KBM-7 (cell line): ENCODE measurements around the gene SLC26A4.
"Not testable (repeated sequence)": the region's sequence is repeated elsewhere in the genome, so short reads cannot be mapped to it uniquely, and the experiment has no call there.

Source experiments
- DNase-seq: peaks from one replicate; pipeline ENCODE4 v3.0.0-alpha.2; 2015
- in situ Hi-C: fragments of 300-500 bp; cut with MboI; formaldehyde crosslinking; loops from 2 replicates; pipeline ENCODE4 v1.14.3; 2020; ENCODE audit warnings: low sequenced_read_pairs, low pct_unique_long_range_greater_than_20kb, mixed read lengths

The SLC26A4 gene

GRCh38 chr7:107660381-107661080 is at the start of gene SLC26A4:
Gene SLC26A4 (plus strand): TSS chr7:107660828. CDS start chr7:107661642, 814 bp downstream.
- in situ Hi-C loops: no loop called here
- DNase-seq: peak; percentile 18

DNA sequence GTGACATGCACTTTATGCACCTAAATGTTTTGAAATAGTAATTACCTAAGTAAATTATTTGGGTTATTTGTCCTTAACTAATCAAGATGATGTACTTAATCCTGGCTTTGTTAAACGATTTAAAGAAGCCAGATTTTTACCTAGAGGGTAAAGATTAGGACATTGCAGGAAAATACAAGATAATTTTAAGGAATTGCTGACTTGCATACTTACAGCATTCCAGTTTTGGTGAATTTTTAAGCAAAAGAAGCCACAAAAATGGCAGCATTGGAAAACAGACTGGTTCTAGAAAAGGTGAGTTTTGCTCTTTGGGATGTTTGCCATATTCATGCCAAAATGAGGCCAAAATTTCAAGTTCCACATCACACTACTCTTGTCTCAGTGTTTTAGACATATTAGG is 47.2 kb upstream of the SLC26A4 start:
- in situ Hi-C loops: no loop called here
- no peak for DNase-seq

DNA sequence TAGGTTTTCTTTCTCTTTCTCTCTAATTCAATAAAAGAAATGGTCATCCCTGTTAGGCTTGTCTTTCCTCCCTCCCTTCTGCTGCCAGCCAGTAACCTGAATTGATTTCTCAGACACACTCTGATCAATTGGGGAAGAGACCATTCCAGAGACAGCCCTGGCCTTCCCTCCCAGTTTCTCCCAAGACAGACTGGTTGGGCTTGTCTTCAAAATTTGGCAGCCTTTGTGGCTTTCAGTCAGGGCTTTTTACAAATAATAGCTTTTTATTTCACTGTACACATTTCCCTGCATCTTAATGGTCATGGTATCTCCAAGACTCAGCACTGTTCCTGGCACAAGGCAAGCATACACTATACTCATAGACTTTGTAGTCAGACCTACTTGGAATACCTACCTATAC is 46.7 kb upstream of the SLC26A4 start:
- in situ Hi-C loops: no loop called here
- no peak for DNase-seq

- in situ Hi-C loops: no loop called here
- no peak for DNase-seq
These were observed 46.2 kb upstream of the SLC26A4 start for GRCh38 chr7:107614425-107614824.

DNA sequence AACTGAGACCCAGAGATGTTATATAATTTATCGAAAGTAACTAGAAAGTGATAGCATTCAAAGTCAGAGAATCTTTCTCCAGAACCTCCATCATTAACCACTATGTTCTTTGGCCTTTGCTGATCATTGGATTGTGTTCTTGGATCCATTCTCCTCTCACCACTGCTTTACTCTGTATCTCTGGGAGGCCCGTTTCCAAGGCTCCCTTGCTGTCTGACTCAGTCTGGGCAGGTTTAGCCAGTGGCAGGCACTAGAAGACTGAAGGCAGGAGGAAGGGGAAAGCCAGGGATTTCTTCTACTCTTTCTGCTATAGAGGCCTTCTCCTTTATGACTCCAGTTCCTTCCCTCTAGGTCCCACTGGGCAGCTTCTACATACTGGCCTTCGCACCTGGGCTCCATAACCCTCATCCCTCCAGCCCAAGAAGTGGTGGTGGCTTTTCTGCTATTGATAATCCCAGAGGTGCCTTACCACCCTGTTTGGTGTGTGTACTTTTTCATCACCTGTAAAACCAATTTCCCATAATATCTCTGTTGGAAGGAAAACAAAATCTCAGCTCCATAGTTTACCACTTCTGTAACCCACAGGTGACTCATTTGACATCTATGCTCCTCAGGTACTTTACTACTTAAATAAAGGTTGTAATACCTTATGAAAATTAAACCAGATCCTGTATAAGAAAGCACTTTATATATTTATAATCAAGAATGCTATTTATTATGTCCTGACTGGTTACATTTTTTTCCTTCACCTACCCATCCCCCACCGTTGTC is 44.5 kb upstream of the SLC26A4 start:
- in situ Hi-C loops: no loop called here
- no peak for DNase-seq

GRCh38 chr7:107622429-107622828 is 38.2 kb upstream of the SLC26A4 start:
- peak; percentile 43 for DNase-seq
- in situ Hi-C loops: no loop called here

GRCh38 chr7:107622894-107623293 is 37.7 kb upstream of the SLC26A4 start:
- DNase-seq: no peak
- in situ Hi-C loops: no loop called here

DNA sequence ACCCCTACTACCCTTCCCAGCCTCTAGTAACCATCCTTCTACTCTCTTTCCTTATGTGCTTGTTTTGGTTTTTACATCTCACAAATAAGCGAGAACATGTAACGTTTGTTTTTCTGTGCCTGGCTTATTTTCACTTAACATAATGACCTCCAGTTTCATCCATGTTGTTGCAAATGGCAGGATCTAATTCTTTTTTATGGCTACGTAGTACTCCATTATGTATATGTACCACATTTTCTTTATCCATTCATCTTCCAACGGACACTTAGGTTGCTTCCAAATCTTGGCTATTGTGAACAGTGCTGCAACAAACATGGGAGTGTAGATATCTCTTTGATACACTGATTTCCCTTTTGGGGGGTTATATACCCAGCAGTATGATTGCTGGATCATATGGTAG is 33.6 kb upstream of the SLC26A4 start:
- DNase-seq: no peak
- in situ Hi-C loops: no loop called here

DNA sequence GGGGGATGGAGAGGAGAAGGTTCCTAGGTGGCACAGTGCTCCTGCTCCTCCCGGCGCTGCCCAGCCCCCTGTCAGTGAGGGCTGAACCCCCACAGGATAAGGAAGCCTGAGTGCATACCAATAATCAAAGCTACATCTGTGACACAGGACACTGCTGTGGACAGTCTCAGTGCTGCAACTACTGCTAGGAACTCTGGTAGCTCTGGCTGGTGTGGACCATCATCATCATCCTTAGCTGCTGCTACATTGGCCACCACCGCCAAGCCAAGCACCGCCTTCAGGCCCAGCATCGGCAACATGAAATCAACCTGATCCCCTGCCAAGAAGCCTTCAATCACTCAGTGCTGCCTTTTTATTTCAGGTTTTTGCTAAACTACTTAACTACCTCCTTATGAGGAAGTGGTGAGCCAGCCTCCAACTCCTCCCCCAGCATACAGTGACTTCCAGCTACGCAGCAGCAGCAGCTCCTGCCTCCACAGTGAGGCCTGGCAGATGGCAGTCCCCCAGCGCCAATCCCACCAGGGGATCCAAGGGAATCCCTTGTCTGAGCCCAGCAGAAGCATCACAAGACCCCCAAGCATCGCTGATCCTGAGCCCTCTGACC is 32.1 kb upstream of the SLC26A4 start:
- in situ Hi-C loops: no loop called here
- peak; percentile 80 for DNase-seq

DNA sequence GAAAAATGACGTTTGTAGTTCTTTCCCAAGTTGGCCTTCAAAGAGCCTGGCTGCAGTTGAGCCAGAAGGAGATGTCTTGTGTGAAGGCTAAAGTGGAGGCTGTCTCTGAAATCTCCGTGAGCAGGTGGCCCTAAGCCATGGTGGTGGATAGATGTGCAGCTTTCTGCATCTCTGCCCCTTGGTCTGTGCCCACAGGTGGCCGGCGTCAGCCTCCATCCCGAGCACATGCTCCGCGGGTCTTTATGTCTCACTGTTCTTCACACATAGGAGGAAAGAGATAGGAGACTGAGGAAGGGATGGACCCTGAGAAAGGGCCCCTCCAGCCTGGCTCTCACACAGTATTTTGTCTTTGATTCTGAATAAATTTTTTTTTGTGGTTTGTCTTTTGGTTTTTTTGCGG is 30.3 kb upstream of the SLC26A4 start:
- in situ Hi-C loops: no loop called here
- no peak for DNase-seq

DNA sequence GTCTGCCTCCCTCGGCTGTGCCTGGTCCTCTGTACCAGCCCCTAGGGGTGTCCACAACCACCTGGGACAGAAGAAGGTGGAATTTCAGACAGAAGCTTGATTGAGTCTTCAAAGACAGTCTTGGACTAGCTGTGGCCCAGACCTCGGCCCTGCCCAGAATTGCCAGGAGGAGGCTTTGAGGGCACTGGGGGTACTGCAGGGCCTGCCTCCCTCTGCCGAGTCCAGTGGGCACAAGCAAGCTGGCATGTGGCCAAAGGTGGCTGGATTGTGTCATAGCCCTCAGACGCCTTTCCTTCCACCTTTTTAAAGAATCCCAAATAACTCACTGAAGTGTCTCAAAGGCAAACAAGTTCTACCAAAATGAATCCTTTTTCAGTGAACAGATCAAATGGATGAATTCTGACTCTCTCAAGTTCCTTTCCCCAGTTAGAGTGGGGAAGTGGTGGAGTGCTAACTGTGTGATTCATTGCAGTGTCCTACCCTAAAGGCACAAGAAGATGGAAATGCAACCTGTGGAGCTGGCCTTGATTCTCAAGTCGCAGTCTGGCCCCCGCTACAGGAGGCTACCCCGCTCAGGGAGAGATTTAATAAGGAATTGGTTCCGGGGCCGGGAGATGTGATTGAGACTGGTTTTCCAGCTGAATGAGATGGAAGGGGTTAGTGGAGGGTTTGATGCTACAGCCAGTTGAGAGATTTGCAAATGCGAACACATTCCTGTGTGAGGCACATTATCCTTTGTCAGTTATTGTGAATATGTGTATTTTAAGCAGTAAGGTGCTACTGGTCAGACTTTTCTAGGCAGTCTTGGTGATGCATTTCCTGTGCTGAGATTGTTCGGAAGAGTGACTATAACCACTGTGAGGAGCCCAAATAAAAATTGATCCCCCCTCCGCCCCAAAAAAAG is 28.8 kb upstream of the SLC26A4 start:
- DNase-seq: no peak
- in situ Hi-C loops: no loop called here

GRCh38 chr7:107632492-107632865 is 28.1 kb upstream of the SLC26A4 start:
- in situ Hi-C loops: no loop called here
- no peak for DNase-seq

DNA sequence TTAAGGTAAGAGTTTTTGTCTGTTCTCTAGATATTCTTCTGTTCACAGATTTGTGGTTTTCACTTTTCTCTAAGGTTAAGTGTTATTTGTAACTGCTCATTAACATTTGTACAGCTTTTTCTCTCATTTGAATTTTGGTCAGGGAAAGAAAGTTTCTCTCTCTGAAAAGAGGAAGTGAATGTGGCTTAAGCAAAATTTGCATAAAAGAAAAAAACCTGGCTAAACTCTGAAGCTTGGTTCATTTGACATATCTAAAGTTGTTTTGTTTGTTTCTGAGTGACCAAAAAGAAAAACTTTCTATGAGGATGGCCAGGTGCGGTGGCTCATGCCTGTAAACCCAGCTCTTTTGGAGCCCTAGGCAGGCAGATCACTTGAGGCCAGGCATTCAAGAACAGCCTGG is 22.0 kb upstream of the SLC26A4 start:
- in situ Hi-C loops: no loop called here
- peak; percentile 41 for DNase-seq

- in situ Hi-C loops, DNase-seq: not testable (repeated sequence)
These were observed 21.6 kb upstream of the SLC26A4 start for GRCh38 chr7:107639070-107639469.

DNA sequence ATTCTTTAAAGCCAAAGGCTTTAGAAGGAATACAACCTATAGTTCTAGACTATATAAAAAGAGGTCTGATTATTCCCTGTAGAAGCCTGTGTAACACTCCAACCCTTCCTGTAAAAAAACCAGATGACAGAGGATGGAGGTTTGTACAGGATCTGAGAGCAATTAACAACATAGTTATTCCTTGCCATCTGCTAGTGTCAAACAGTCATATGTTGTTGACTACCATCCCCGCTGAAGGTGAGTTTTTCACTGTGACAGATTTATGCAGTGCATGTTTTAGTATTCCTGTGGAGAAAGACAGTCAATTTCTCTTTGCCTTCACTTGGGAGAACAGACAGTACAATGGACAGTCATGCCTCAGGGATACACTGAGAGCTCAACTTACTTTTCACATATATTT is 19.0 kb upstream of the SLC26A4 start:
- DNase-seq: no peak
- in situ Hi-C loops: no loop called here

DNA sequence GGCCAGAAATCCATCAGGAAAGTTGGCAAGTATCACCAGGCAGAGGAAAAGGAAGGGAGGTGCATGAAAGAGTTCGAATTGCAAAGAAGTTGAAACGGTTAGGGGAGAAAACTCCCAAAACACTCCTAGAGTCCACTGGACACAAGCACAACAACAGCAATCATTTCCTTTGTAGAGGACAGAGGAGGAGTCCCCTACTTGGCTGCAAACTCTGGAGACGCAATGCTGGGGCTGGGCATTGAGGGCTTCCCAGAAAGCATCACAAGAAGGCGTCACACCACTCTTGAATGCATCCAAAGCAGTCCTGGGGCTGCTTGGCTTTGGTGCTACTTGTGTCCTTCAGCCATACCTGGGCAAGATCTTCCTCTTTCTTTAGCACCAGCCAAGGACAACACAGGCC is 18.1 kb upstream of the SLC26A4 start:
- in situ Hi-C loops: no loop called here

GRCh38 chr7:107643407-107643806 is 17.2 kb upstream of the SLC26A4 start:
- in situ Hi-C loops: no loop called here
- DNase-seq: no peak

More for the DNA sequence above, 18.1 kb upstream of the SLC26A4 start:
- DNase-seq: no peak

- no peak for DNase-seq
- in situ Hi-C loops: no loop called here
These were observed 16.7 kb upstream of the SLC26A4 start for GRCh38 chr7:107643938-107644308.

GRCh38 chr7:107644309-107644974 is 16.2 kb upstream of the SLC26A4 start:
- in situ Hi-C loops: no loop called here
- no peak for DNase-seq
